Ramos (cell line): ENCODE measurements around the gene LRIT1.

Experiments
- in situ Hi-C: fragments of 300-500 bp; cut with MboI; formaldehyde crosslinking; loops from one replicate; pipeline ENCODE4 v1.14.3; 2022; ENCODE audit warnings: low sequenced_read_pairs; ENCODE audit not compliant: unreplicated experiment

The LRIT1 gene

DNA sequence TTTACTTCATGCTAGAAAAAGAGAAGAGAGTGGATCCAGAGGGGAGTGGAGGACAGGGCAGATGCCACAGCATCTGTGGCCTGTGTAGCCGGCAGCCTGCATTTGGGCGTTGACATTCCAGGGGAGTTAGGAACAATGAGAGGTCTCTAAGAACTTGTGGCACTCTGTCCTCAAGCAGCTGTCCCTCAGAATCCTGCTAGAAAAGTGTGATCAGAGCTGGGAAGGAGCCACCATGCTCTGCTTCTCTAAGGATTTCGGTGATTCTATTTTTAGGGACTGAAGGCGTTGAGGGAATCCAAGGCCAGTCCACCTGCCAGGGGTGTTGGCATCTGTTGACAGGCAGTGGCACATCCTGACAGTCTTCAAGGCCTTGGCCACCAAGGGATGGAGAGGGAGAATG is 23.6 kb downstream of the LRIT1 start:
- in situ Hi-C loops = no loop called here

DNA sequence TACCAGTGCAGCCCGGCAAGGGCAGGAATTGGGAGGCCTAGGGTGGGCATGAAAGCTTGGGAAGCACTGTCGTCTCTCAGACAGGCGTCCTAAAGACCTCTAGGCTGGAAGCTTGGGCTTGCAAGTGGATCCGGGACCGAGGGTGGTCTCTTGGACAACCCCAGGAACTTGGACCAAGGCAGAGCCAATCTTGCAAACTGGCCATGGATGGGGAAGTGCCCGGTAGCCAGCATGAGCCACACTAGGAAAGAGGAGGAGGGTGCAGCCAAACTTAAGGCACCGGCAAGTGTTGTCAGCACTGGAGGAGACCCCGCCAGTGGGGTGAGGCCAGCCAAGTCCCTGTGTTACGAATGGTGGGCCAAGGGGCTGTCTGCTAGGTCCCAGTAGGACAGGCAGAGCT is 24.5 kb downstream of the LRIT1 start:
- in situ Hi-C loops = no loop called here

DNA sequence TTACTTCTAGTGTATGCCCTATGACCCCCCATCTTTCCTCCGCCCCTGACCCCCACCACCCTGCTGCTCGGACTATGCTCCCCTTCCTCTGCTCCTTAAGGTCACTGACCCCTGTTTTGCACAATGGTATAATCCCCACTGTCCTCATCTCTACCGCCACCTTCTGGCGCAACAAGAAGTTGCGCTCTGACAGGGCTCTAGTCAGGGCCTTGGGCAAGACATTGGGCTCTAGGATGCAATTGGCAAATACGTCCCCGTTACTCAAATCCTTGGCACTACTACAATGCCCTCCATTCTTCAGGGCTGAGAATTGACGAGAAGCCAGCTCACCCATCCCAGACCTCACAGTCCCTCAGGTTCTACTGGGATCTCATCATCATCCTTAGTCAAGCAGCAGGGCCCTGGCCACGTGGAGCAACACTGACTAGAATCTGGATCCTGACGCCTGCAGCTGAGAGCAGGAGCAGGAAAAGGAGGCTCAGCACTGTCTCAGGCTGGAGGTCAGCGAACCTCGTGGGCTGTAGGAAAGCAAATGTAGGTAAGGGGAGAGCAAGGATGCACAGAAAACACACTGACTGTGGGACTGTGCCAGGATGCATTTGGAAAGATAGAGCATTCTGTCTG is 26.6 kb downstream of the LRIT1 start:
- in situ Hi-C loops = no loop called here

DNA sequence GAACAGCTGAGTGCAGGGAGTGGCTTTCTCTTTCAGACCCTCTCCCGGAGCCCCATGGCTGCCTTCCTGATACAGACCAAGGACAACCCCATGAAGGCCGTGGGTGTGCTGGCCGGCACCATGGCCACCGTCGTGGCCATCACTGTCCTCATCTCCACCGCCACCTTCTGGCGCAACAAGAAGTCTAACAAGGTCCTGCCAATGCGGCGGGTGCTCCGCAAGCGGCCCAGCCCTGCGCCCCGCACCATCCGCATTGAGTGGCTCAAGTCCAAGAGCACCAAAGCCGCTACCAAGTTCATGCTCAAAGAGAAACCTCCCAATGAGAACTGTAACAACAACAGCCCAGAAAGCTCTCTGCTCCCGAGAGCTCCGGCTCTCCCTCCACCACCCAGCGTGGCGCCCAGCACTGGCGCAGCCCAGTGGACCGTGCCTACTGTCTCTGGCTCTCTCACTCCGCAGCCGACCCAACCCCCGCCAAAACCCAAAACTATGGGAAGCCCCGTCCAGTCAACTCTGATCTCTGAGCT is 27.2 kb downstream of the LRIT1 start:
- in situ Hi-C loops = no loop called here

DNA sequence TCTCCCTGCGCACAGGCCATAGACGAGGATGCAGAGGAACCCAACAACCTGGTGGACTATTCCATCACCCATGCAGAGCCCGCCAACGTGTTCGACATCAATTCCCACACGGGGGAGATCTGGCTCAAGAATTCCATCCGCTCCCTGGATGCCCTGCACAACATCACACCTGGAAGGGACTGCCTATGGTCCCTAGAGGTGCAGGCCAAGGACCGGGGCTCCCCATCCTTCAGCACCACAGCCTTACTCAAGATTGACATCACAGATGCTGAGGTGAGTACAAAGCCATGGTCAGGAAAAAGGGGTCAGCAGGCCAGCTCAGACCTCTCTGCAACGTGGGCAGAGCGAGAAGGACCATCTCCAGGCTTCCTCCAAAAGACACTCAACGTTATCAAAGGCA is 28.3 kb downstream of the LRIT1 start:
- in situ Hi-C loops = no loop called here

DNA sequence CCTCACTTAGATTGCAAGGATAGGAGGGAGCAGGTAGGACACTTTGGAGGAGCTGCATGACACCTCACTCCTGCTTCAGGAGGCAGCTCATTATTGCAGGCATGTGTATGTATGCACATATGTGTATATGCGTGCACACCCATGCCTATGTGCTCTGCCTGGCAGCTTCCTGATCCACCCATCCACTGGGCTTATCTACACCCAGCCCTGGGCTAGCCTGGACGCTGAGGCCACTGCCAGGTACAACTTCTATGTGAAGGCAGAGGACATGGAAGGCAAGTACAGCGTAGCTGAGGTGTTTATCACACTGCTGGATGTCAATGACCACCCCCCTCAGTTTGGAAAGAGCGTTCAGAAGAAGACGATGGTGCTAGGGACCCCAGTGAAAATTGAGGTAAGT is 29.3 kb downstream of the LRIT1 start:
- in situ Hi-C loops = no loop called here

DNA sequence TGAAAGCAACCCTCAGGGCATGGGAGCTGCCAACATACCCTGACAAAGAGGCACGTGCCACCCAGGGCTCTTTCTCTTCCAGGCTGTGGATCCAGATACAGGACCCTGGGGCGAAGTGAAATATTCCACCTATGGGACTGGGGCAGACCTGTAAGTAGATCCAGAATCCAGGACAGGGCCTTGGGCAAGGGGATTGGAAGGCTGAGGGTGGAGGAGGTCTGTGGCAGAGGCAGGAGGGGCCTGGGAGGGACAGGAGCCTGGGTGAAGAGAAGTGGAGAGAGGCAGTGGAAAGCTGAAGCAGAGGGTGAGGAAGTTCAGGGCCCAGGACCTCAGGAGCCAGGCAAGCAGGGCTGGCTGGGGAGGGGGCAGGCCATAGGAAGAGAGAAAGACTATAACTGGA is 29.8 kb downstream of the LRIT1 start:
- in situ Hi-C loops = no loop called here

DNA sequence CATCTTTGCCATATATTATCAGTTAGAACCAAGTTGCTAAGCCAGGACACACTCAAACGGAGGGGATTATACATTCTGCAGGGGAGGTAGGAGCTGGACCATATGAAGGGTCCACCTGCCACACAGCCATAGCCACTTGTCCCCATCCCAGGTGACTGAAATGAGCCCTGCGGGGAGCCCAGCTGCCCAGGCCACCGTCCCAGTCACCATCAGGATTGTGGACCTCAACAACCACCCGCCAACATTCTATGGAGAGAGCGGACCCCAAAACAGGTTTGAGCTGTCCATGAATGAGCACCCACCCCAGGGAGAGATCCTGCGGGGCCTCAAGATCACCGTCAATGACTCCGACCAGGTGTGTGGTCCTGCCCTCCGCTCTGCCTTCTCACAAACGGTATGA is 33.3 kb downstream of the LRIT1 start:
- in situ Hi-C loops = loop anchor here (5.0 kb wide), 1 partner anchor 61 kb away; no protein-coding TSS in a partner anchor

DNA sequence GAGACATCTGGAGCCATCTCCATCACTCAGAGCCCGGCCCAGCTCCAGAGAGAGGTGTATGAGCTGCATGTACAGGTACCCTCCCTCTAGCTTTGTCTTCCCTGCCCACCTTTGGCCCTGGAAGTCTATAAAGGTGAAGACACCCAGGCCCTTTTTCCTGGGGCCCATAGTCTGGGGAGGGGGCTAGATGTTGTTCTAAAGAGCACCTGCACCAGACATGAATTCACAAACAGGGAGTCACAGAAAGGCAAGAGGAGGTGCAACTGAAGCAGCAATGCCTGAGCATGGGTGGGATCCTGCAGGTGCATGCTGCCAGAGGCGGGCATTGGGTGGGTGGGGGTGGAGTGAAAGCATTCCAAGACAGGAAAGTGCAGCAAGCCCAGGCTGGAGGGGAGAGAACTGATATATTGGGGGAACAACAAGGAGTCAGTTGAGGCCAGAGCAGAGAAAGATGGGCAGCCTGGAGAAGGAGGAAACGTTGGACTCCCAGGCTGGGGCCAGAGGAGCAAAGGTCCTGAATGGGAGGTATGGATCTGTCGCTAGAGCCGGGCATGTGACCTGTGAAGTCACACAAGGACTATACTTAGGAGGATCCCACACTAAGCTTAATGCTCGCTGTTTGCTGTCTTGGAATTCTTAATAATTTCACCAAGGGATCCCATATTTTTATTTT is 35.4 kb downstream of the LRIT1 start:
- in situ Hi-C loops = loop anchor here (5.0 kb wide), 1 partner anchor 59 kb away; no protein-coding TSS in a partner anchor

DNA sequence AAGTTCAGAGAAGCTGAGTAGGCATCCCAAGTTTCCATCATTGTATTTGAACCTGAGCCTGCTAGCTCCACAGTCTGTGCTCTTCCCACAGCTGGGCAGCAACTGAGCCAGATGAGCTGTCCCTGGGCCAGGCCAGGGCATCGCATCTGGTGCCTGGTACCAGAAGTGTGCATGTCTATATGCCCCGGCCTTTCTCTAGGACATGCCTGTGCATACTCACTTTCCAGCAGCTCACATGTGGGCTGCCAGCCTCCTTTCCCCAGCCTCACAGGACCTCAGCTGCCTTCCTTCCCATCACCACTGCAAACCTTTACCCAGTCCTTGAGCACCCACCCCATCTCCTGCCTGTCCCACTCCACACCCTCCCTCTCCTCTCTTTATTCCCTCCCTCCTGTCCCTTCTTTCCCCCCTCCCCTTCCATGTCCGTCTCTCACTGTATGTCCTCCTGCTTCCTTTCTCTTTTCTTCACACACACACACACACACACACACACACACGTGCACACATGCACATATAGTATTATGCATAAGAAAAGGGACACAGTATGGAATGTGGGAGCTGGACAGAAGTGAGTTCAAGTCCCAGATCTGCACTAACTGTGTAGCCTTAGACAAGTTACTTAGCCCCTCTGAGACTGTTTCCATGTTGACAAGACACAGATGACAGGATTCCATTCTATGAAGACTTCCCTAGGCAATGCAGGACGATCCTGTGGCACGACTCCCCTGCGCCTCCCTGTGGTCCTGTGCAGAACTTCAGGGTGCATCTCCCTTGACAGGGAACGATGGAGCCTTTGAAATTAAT is 36.1 kb downstream of the LRIT1 start:
- in situ Hi-C loops = loop anchor here (5.0 kb wide), 1 partner anchor 58 kb away; no protein-coding TSS in a partner anchor

DNA sequence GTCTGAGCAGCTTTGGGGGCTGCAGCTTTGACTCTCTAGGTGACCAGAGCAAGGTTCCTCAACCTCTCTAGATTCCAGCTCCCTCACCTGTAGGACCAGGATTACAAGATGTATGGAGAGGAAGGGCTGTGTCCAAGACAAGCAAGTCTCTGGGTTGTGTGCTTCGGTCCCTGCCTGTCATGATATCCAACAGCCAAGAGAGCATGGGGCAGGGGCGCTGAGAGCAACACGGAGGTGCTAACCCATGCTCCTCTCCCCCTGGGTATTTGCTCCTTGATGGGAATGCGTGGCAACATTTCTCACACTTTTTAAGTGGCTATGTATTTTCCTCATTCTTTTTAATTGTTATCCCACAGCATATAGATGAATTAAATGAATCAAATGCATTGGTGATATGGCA is 36.7 kb downstream of the LRIT1 start:
- in situ Hi-C loops = loop anchor here (5.0 kb wide), 1 partner anchor 57 kb away; no protein-coding TSS in a partner anchor

DNA sequence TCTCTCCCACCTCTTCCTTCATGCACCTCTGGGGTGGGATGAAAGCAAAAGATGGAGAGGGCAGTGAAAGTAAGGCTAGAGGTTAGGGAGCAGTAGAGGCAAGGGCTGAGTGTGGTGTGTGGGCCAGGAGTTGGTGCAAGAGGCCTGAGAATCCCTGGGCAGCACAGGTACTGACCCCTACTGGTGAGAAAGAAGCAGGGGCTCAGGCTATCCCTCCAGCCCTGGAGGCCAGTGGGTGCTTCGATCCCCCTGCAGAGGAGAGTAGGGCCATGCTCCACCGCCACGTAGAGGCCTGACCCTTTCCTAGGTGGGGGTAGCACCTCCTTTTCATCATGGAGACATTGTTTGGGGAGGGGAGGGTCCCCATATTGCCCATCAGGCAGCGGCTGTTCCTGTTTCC is 37.2 kb downstream of the LRIT1 start:
- in situ Hi-C loops = no loop called here

DNA sequence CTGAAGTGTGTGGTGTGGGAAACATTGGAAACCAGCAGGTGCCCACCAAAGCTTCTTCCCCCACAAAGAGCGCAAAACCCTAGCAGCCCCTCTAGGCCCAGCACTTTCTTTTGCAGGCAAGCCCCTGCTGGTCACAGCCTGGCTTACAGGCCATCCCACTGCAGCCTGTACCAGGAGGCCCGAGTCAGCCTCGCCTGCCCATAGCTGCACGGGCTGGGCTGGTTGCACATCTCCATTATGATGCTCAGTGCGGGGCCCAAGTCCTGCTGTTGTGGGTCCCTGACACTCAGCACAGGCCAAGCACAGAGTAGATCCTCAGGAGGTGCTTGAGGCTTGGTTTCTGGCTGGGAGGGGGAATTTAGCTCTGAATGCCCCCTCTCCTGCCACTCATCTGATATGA is 39.0 kb downstream of the LRIT1 start:
- in situ Hi-C loops = no loop called here

DNA sequence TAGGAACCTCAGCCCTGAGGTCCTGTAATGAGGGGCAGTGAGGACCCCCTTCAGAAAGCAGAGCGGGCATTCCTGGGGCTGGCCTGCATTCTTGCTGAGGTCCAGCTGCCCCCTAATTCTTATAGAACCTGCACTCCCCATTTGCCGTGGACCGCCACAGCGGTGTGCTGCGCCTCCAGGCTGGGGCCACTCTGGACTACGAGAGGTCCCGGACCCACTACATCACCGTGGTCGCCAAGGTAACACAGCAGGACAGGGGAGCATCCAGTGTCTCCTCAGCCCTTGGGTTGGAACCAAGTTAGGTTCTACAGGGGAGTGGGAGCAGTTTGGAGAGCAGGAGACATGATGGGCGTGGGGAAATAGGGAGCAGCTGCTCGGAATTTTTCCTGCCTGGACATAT is 39.7 kb downstream of the LRIT1 start:
- in situ Hi-C loops = no loop called here

DNA sequence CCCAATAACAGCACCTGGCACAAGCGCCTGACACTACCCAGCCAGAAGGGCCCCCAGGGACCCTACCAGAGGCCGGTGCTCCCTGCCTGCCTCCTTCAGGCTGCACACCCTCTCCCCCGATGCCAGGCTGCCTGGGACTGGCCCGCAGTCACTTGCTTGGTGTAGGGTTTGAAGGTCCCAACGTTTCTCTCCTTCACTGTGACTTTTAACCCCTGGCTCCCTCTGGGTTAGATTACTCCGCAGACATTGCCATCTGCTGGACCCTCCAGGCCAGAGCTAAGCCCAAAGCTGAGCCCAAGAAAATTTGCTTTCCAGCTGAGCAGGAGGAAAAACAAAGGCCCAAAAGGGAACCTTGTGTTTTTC is 40.1 kb downstream of the LRIT1 start:
- in situ Hi-C loops = no loop called here

DNA sequence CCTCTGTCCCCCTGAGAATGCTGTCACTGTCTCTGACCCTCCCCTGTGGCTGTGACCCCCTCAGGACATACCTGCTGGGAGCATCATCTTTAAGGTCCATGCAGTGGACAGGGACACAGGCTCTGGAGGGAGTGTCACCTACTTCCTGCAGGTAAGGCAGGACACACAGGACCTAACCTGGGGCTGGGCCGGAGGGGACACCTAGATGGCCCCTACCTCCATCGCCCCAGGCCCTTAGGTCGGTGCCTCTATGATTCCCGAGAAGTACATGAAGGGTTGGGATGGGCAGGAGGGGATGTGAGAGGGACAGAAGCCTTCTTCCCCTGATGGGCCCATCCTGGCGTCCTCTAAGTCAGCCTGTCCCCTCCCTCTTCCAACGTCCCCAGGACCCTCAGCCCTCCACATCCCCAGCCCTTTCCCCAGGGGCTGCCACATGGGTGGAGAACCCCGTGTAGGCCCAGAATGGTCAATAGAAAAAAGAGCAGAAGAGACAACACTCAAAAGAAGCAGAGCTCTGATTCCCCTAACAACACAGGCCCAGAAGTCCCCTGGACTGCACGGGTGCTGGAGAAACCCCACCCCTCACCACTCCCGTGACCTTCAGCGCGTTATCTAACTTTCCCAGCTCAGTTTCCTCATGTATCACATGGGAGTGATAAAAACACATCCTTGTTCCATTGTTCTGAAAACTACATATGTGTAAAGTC is 40.7 kb downstream of the LRIT1 start:
- in situ Hi-C loops = no loop called here

DNA sequence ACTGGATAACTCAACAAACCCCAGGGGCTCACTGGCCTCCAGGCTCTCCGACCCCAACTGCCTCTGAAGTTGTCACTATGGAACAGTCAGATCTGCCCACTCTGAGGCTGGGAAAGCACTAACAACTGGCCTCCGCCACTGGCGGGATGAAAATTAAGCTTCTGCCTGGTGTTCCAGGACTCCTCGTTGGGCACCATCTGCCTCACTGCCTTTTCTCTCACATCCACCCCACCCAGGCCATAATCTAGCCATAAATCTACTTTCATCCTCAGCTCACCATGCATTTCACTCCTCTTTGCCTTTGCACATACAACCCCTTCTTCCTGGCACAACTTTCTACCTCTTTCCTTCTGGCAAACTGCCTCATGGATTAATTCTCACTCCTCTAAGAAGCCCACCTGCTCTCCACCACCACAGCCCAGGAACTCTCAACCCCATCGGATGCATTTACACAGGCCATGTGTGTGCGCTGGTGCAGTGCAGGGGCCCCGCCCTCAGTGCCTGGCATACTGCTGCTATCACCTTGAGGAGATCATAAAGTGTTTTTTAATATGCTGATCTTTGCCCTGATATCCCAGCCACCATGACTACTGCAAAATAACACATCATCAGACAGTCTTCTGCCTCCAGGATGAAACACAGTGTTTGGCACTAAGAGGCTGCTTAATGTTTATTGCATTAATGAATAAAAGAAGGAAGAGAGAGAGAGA is 43.0 kb downstream of the LRIT1 start:
- in situ Hi-C loops = no loop called here

DNA sequence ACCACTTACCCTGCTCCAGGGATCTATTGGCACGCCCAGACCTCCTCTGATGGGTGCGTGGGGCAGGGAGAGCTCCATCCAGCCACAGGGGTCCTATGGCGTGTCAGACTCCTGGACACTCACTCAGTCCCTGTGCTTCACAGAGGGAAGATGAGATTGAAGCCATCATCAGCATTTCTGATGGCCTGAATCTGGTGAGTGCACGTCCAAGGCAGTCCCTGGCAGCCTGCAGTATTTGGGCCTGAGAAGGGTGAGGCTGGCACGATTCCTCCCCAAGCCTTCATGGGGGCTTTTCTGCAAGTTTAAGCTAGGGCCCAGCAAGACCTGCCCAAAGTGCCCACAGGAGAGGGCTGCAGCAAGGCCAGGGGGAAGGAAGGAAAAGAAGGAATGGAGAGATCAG is 43.7 kb downstream of the LRIT1 start:
- in situ Hi-C loops = no loop called here

DNA sequence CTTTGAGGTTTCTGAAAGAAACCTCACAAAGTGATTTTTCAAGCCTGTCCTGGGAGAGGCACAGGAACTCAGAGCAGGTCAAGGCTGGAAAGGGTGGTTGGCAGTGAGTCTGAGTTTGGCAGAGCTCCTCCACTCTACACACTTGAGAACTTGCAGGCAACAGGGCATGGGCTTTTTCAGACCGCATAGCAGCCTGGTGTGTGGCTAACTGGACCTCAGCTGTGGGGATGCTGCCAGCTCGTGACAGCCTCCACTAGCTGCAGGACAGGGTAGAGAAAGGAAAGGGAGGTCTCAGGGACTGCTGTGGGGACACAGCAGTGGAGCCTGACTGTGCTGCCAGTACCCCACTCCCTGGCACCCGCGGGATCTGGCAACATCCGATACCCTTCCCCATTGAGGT is 44.4 kb downstream of the LRIT1 start:
- in situ Hi-C loops = no loop called here

DNA sequence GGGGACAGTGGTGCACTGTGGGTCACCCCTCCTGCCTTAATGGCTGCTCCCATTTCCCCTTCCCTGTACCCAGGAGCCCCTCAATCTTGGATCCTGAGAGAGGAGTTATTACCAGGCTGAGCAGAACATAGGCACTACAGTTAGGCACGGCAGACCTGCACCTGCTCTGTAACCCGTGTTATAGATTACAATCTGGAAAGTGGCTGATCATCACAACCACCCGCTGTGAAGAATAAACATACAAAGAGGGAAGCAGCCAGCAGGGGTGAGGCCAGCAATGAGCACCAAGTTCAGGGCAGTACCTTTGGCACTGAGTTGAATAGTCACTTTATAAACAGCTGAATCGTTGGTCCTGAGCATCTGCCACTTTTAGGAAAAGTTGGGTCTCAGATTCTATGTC is 45.3 kb downstream of the LRIT1 start:
- in situ Hi-C loops = no loop called here
